ENCODE measurements around the gene UBE2L3.

Gene UBE2L3

DNA sequence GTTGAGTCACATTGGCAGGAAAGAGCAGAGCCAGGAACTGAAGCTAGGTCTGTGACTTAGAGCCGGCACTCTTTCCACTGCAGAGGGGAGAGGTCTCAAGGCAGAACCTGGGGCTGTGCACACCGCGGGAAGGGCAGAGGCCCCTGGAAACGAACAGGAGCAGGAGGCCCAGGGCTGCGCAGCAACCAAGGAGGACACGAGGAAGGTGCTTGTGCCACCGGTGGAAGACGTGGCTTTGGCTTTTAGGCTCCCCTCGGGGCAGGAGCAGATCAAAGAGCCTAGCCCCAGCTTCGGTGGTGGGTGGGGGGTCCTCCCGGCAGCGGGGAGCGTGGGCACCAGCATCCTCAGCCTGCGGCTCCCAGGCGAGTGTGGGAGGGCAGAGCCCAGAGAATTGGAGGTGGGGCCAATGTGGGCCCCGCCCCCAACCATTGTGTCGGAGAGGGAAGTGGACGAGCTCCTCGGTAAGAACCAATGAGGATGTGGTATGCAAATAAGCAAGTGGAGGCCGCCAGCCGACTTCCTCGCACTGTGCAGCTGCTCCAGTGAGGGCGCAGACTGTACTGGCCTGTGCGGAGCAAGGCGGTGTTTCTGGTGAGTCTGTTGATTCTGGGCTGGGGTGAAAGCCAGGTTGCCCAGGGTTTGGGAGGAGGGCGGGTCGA is 64.9 kb downstream of the UBE2L3 start, which contains the start of gene CCDC116:
Gene CCDC116, plus strand, starts transcription at position 524 of the 659 bp plus-strand sequence. CDS start 422 bp downstream, outside the sequence.
- H3K4me3 ChIP-seq (replicated peaks in 1 of 2; ENCODE audit: low read depth in 2 of 2, low read length in 2 of 2): no peak within 1 kb of the TSS
- no peak for TF ChIP-seq CTCF (IDR thresholded peaks at IDR 0.05; ENCODE audit: low read depth, low read length)
- no peak for DNase-seq (ENCODE audit: low read depth in 2 of 2)

- no peak for TF ChIP-seq CTCF (IDR thresholded peaks at IDR 0.05; ENCODE audit: low read depth, low read length)
- H3K4me3 ChIP-seq (replicated peaks in 1 of 2; ENCODE audit: low read depth in 2 of 2, low read length in 2 of 2): no peak overlapping the region
- DNase-seq (ENCODE audit: low read depth in 2 of 2): no peak
These were observed 65.4 kb downstream of the UBE2L3 start for GRCh38 chr22:21632931-21633330.

GRCh38 chr22:21633481-21633880 is 66.0 kb downstream of the UBE2L3 start:
- DNase-seq (ENCODE audit: low read depth in 2 of 2): no peak
- no peak for TF ChIP-seq CTCF (IDR thresholded peaks at IDR 0.05; ENCODE audit: low read depth, low read length)
- no peak overlapping the region for H3K4me3 ChIP-seq (replicated peaks in 1 of 2; ENCODE audit: low read depth in 2 of 2, low read length in 2 of 2)

DNA sequence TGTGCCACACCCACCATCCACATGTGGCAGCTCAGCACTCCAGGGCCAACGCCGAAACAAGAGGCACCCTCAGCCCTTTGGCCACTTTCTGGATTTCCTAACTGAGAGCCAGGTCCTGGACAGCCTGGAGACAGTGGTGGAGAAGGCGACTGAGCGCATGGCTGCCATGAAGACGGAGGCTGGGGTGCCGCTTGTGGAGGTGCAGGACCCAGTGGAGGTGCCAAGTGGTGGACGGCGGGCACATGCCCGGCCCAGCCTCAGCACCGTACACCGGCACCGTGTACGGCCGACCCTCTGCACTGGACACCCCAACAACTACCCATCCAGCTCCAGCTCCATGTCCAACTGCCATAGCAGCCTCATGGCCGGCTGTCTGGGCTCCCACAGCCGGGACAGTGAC is 66.6 kb downstream of the UBE2L3 start:
- no peak for DNase-seq (ENCODE audit: low read depth in 2 of 2)
- no peak for TF ChIP-seq CTCF (IDR thresholded peaks at IDR 0.05; ENCODE audit: low read depth, low read length)
- H3K4me3 ChIP-seq (replicated peaks in 1 of 2; ENCODE audit: low read depth in 2 of 2, low read length in 2 of 2): no peak overlapping the region

DNA sequence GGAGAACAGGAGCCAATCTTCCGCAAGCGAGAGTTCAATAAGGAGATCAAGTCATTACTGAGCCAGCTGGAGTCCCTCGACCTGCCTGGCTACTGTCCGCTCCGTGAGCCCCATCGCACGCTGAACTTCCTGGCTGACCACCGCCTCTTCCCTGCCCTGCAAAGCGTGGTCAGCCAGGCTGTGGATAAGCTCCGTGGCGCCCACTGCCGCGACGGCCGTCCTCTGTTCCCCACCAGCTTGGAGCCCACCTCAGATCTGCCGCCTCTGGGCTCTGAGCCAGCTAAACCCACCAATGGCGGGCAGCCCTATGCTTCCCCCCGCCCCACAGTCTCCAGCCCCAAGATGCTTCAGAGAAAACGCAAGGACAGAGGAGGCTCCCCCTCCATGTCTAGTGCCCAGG is 67.3 kb downstream of the UBE2L3 start:
- H3K4me3 ChIP-seq (replicated peaks in 1 of 2; ENCODE audit: low read depth in 2 of 2, low read length in 2 of 2): no peak overlapping the region
- DNase-seq (ENCODE audit: low read depth in 2 of 2): no peak
- no peak for TF ChIP-seq CTCF (IDR thresholded peaks at IDR 0.05; ENCODE audit: low read depth, low read length)

DNA sequence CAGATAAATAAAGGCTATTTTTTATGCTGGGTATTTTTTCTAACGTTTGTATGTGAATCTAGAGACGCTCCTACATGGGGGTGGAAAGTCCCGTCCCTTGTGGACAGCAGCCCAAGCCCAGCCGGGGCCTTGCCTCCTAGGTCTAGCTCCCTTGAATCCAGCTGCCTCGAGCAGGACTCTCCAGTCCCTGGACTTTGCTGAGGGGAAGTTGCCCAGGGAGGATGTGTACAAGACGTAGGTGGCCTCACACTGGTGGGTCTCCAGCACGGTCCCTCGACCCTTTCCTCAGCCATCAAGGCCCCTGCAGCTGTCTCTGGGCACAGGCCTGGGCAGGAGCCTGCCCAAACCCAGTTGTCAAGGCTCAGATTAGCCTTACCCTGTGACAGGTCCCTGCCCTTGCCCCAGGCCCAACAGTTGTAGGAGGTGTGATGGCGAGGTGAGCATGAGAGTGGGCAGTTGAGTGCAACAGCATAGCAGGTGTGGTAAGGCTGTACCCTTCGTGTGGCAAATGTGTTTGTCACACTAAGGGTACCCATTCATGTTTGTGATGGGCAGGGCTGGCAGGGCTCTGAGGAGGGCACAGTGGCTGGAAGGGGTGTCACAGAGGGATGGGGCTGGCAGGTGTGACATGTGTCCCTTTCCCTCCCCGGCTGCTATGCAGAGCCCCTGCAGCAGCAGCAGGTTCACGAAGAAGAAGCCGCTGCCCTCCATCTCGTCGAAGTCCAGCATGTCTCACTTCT is 68.4 kb downstream of the UBE2L3 start:
- no peak overlapping the region for H3K4me3 ChIP-seq (replicated peaks in 1 of 2; ENCODE audit: low read depth in 2 of 2, low read length in 2 of 2)
- DNase-seq (ENCODE audit: low read depth in 2 of 2): no peak
- TF ChIP-seq CTCF (IDR thresholded peaks at IDR 0.05; ENCODE audit: low read depth, low read length): no peak

Measured in cardiac fibroblast (primary cell).